Liver (tissue), 9 donors: ENCODE data around the gene EEF2K. TPM values are rescaled to one million over a fixed set of nuclear protein-coding genes. Genes with fewer than 3 reads are reported as not detected.

Experiments used
- DNase-seq: peaks from one replicate; pipeline ENCODE4 v3.0.0-alpha.2; 2017; ENCODE audit warnings: low spot score
- H3K27ac ChIP-seq, 2 donors: one replicate each; pipeline ENCODE4 v1.7.0; 2013; ENCODE audit warnings: inconsistent platforms in 2 of 2, low read length in 2 of 2, control low read depth in 1 of 2, low read depth in 1 of 2, mild to moderate bottlenecking in 1 of 2
- H3K27me3 ChIP-seq, 4 donors: one replicate each; pipeline versions ENCODE4 v1.6.1 to v1.7.0; 2013; ENCODE audit warnings: low read length in 3 of 4, inconsistent platforms in 1 of 4, mild to moderate bottlenecking in 1 of 4, moderate library complexity in 1 of 4; ENCODE audit not compliant: control insufficient read depth in 4 of 4, insufficient read depth in 4 of 4
- H3K36me3 ChIP-seq, 4 donors: one replicate each; pipeline versions ENCODE4 v1.6.1 to v1.7.0; 2013; ENCODE audit warnings: low read length in 3 of 4, mild to moderate bottlenecking in 3 of 4, low read depth in 1 of 4, moderate library complexity in 1 of 4; ENCODE audit not compliant: control insufficient read depth in 4 of 4, insufficient read depth in 3 of 4
- H3K4me1 ChIP-seq, 4 donors: one replicate each; pipeline versions ENCODE4 v1.6.1 to v1.7.0; 2013; ENCODE audit warnings: low read length in 3 of 4, mild to moderate bottlenecking in 3 of 4, moderate library complexity in 1 of 4; ENCODE audit not compliant: control insufficient read depth in 4 of 4, insufficient read depth in 4 of 4
- H3K4me3 ChIP-seq, 3 donors: one replicate each; pipeline versions ENCODE4 v1.6.1 to v1.7.0; 2013; ENCODE audit warnings: low read length in 3 of 3, control low read depth in 1 of 3, low read depth in 1 of 3, mild to moderate bottlenecking in 1 of 3
- H3K9ac ChIP-seq, 2 donors: one replicate each; pipeline ENCODE4 v1.7.0; 2013; ENCODE audit warnings: low read length in 2 of 2, mild to moderate bottlenecking in 2 of 2, moderate library complexity in 2 of 2, control low read depth in 1 of 2, low read depth in 1 of 2
- H3K9me3 ChIP-seq, 4 donors: one replicate each; pipeline versions ENCODE4 v1.6.1 to v1.7.0; 2013; ENCODE audit warnings: low read length in 3 of 4; ENCODE audit not compliant: control insufficient read depth in 4 of 4
- CTCF ChIP-seq: fragments of 150-350 bp; IDR thresholded peaks from 2 replicates; pipeline ENCODE4 v1.5.1; 2017; ENCODE audit warnings: improper control_type of control experiment, low read depth, low read length; ENCODE audit not compliant: missing input control
- EGR1 ChIP-seq, 2 donors: IDR thresholded peaks; 2 replicates each; pipeline ENCODE4 v1.6.1; 2016 to 2018; ENCODE audit warnings: antibody characterized with exemption in 2 of 2, low read depth in 2 of 2
- FOXA1 ChIP-seq: IDR thresholded peaks from 2 replicates; pipeline ENCODE4 v1.6.1; 2016; ENCODE audit warnings: antibody characterized with exemption
- FOXA2 ChIP-seq: IDR thresholded peaks from 2 replicates; pipeline ENCODE4 v1.6.1; 2016; ENCODE audit warnings: antibody characterized with exemption
- GABPA ChIP-seq, 2 donors: IDR thresholded peaks in 1 of 2; conservative IDR thresholded peaks in 1 of 2; 2 replicates each; pipeline ENCODE4 v1.6.1; 2016; ENCODE audit warnings: antibody characterized with exemption in 2 of 2, mild to moderate bottlenecking in 1 of 2, moderate library complexity in 1 of 2
- HNF4A ChIP-seq, 2 donors: conservative IDR thresholded peaks; 2 replicates each; pipeline ENCODE4 v1.6.1; 2016; ENCODE audit warnings: antibody characterized with exemption in 2 of 2, mild to moderate bottlenecking in 2 of 2
- HNF4G ChIP-seq: IDR thresholded peaks from 2 replicates; pipeline ENCODE4 v1.6.1; 2016; ENCODE audit warnings: antibody characterized with exemption
- JUND ChIP-seq, 2 donors: IDR thresholded peaks; 2 replicates each; pipeline ENCODE4 v1.6.1; 2016; ENCODE audit warnings: antibody characterized with exemption in 2 of 2
- NR2F2 ChIP-seq: IDR thresholded peaks from 2 replicates; pipeline ENCODE4 v1.6.1; 2016; ENCODE audit warnings: antibody characterized with exemption
- RAD21 ChIP-seq, 2 donors: IDR thresholded peaks; 2 replicates each; pipeline ENCODE4 v1.6.1; 2016; ENCODE audit warnings: antibody characterized with exemption in 2 of 2, mild to moderate bottlenecking in 2 of 2
- REST ChIP-seq: IDR thresholded peaks from 2 replicates; pipeline ENCODE4 v1.6.1; 2016; ENCODE audit warnings: antibody characterized with exemption, mild to moderate bottlenecking
- RXRA ChIP-seq, 2 donors: IDR thresholded peaks; 2 replicates each; pipeline ENCODE4 v1.6.1; 2017 to 2018; ENCODE audit warnings: antibody characterized with exemption in 2 of 2, mild to moderate bottlenecking in 1 of 2
- SP1 ChIP-seq: IDR thresholded peaks from 2 replicates; pipeline ENCODE4 v1.6.1; 2018; ENCODE audit warnings: antibody characterized with exemption, mild to moderate bottlenecking
- TAF1 ChIP-seq: conservative IDR thresholded peaks from 2 replicates; pipeline ENCODE4 v1.6.1; 2016; ENCODE audit warnings: antibody characterized with exemption, mild to moderate bottlenecking
- YY1 ChIP-seq: IDR thresholded peaks from 2 replicates; pipeline ENCODE4 v1.6.1; 2016; ENCODE audit warnings: antibody characterized with exemption, mild to moderate bottlenecking
- ZBTB33 ChIP-seq: IDR thresholded peaks from 2 replicates; pipeline ENCODE4 v1.6.1; 2016; ENCODE audit warnings: antibody characterized with exemption
- WGBS: extraction: QIAGEN DNeasy Blood & Tissue Kit; methylation state at CpG from one replicate; pipeline ENCODE4 v1.1.7; 2013; 5-methylcytosine and 5-hydroxymethylcytosine counted together
- polyA plus RNA-seq, 2 donors: library from polyadenylated mRNA; stranded (reverse) in 1 of 2; unstranded in 1 of 2; fragments of 200-250 nt in 1 of 2; fragments of >200 nt in 1 of 2; fragmentation: Nextera tagmentation in 1 of 2; extraction: Ambion mirVana in 1 of 2; gene quantifications; one replicate each; pipeline versions ENCODE4 v1.2.1 to v1.2.3, GENCODE V29; 2013 to 2015
- total RNA-seq, 2 donors: library from RNA; depleted of rRNA; stranded (reverse); fragments of >200 nt; gene quantifications; one replicate each; pipeline ENCODE4 v1.2.3, GENCODE V29; 2014
- TF ChIP-seq, protein P1 (sequence below): IDR thresholded peaks from 2 replicates; pipeline ENCODE4 v1.6.1; 2016; ENCODE audit warnings: antibody characterized with exemption
- TF ChIP-seq, protein P2 (sequence below): IDR thresholded peaks from 2 replicates; pipeline ENCODE4 v1.6.1; 2016; ENCODE audit warnings: antibody characterized with exemption
- donor health status: healthy.
- donor health status: healthy.
- donor health status: healthy.
- donor health status: healthy.
- donor health status: healthy.

EEF2K gene
- total and polyA plus RNA-seq, 4 donors, result 3.2 to 14.3 (median 8.0) TPM

DNA sequence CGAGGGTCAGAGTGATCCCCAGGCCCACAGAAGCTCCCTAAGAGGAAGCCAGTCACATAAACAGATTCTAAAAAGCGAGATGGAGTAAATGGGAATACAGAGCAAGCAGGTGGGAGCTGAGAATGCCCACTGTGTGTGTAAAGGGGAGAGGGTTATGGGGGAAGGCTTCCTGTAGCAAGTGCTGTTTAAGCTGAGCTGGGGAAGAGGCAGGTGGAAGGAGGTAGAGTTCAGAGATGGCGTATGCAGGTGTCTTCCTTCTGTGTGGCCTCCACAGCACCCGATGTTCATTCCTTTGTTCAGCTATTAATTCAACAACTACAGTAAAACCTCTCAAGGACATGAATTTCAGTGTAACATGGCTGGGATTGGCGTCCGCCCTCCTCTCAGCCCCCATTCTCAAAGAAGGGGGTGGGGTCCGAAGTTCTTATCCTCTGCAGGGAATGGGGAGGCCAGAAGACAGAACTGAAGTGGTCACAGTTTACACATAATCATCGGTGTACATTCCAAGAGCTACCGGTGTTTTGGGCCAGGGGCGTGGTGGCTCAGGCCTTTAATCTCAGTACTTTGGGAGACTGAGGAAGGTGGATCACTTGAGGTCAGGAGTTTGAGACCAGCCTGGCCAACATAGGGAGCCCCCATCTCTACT lies 1.8 kb downstream of the EEF2K start:
- H3K4me3 ChIP-seq, result peak overlapping the region; percentile 68 to 96 (median 70)
- WGBS, result 86% methylated on average over 10 of the region's 10 CpGs
- H3K9ac ChIP-seq, result no peak overlapping the region
- no peak for DNase-seq
- H3K9me3 ChIP-seq, result no peaks in the 10 kb centered on the region
- peaks cover 7 to 21% (median 12%) of the 10 kb centered on the region in 4 donors for H3K4me1 ChIP-seq
- H3K27ac ChIP-seq, result no peak overlapping the region
- no peaks in the 10 kb centered on the region for H3K27me3 ChIP-seq
- TF ChIP-seq RXRA (IDR thresholded peaks at IDR 0.05) (no peak), YY1 (no peak), RAD21 (IDR thresholded peaks at IDR 0.05) (no peak), JUND (IDR thresholded peaks at IDR 0.05) (no peak), NR2F2 (no peak), HNF4G (no peak)
- H3K36me3 ChIP-seq, result no peaks in the 10 kb centered on the region

DNA sequence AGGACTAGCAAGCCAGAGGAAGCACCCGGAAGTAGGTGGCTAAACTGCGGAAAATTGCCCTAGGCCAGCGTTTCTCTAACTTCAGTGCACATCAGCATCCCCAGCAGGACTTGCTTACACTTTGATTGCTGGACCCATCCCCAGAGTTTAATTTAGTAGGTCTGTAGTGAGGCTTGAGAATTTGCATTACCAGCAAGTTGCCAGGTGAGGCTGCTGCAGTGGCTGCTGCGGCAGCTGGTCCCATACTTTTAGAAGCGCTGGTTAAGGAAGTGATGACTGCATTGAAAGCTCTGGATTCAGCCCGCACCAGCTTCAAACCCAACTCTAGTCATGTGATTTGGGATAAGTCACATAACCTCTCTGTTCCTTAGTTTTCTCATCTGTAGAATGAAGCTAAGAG lies 4.2 kb downstream of the EEF2K start:
- no peaks in the 10 kb centered on the region for H3K9me3 ChIP-seq
- TF ChIP-seq FOXA2, result no peak
- TF ChIP-seq, protein P1, sequence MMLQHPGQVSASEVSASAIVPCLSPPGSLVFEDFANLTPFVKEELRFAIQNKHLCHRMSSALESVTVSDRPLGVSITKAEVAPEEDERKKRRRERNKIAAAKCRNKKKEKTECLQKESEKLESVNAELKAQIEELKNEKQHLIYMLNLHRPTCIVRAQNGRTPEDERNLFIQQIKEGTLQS, result no peak
- no peak for TF ChIP-seq GABPA (IDR thresholded peaks at IDR 0.05 in 1 of 2, conservative IDR thresholded peaks at IDR 0.05 in 1 of 2)
- TF ChIP-seq NR2F2, result no peak
- TF ChIP-seq YY1, result no peak
- no peak for TF ChIP-seq REST
- DNase-seq, result no peak
- WGBS, result 97% methylated on average over 6 of the region's 6 CpGs
- H3K27me3 ChIP-seq, result no peaks in the 10 kb centered on the region
- H3K4me1 ChIP-seq, result peaks cover 7 to 21% (median 12%) of the 10 kb centered on the region in 4 donors
- H3K27ac ChIP-seq, result no peak overlapping the region
- H3K9ac ChIP-seq, result no peak overlapping the region
- H3K4me3 ChIP-seq, result no peak overlapping the region
- no peaks in the 10 kb centered on the region for H3K36me3 ChIP-seq

- H3K27ac ChIP-seq, result no peak overlapping the region
- TF ChIP-seq ZBTB33 (no peak), HNF4A (conservative IDR thresholded peaks at IDR 0.05) (no peak), HNF4G (no peak), YY1 (no peak), TAF1 (no peak), RAD21 (IDR thresholded peaks at IDR 0.05) (no peak), FOXA1 (no peak), EGR1 (IDR thresholded peaks at IDR 0.05; ENCODE audit: low read depth in 2 of 2) (no peak), GABPA (IDR thresholded peaks at IDR 0.05 in 1 of 2, conservative IDR thresholded peaks at IDR 0.05 in 1 of 2) (no peak), FOXA2 (no peak), JUND (IDR thresholded peaks at IDR 0.05) (no peak), SP1 (no peak), CTCF (no peak), NR2F2 (no peak)
- TF ChIP-seq, protein P2, sequence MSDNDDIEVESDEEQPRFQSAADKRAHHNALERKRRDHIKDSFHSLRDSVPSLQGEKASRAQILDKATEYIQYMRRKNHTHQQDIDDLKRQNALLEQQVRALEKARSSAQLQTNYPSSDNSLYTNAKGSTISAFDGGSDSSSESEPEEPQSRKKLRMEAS, result no peak
- WGBS, result 91% methylated on average over 2 of the region's 2 CpGs
- no peak overlapping the region for H3K4me3 ChIP-seq
- DNase-seq, result no peak
- H3K27me3 ChIP-seq, result no peaks in the 10 kb centered on the region
- H3K36me3 ChIP-seq, result no peaks in the 10 kb centered on the region
- H3K9me3 ChIP-seq, result no peaks in the 10 kb centered on the region
- H3K4me1 ChIP-seq, result peaks cover 5 to 17% (median 10%) of the 10 kb centered on the region in 4 donors
- no peak overlapping the region for H3K9ac ChIP-seq
These were observed 4.8 kb downstream of the EEF2K start for GRCh38 chr16:22210854-22211253.
